ENCODE measurements around the gene PNLIPRP1.

DNA sequence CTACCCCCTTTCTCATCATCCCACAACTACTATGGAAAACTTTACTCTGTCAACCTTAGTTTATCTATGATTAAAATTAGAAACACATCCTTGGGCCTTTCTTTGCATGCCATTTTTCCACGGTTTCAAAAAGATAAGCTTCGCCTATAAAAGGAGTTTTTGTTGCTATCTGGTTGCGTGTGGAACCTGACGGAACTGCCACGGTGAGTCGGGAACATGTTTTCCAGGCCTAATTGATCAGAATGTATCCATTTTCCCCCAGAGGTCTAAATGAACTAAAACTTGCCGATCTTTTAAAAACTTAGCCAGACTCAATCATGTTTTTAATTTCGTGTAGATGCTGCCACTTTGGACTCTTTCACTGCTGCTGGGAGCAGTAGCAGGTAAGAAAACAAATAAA, 45.0 kb upstream of the PNLIPRP1 start, which contains the start of gene PNLIP:
- TF ChIP-seq, protein P1, sequence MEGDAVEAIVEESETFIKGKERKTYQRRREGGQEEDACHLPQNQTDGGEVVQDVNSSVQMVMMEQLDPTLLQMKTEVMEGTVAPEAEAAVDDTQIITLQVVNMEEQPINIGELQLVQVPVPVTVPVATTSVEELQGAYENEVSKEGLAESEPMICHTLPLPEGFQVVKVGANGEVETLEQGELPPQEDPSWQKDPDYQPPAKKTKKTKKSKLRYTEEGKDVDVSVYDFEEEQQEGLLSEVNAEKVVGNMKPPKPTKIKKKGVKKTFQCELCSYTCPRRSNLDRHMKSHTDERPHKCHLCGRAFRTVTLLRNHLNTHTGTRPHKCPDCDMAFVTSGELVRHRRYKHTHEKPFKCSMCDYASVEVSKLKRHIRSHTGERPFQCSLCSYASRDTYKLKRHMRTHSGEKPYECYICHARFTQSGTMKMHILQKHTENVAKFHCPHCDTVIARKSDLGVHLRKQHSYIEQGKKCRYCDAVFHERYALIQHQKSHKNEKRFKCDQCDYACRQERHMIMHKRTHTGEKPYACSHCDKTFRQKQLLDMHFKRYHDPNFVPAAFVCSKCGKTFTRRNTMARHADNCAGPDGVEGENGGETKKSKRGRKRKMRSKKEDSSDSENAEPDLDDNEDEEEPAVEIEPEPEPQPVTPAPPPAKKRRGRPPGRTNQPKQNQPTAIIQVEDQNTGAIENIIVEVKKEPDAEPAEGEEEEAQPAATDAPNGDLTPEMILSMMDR (optimal IDR thresholded peaks at IDR 0.05 in 1 of 3, IDR thresholded peaks at IDR 0.05 in 1 of 3, conservative IDR thresholded peaks at IDR 0.05 in 1 of 3; ENCODE audit: extremely low read depth in 1 of 3, insufficient read depth in 2 of 3, low read length in 3 of 3): no peak
- no peak for TF ChIP-seq EZH2 (IDR thresholded peaks at IDR 0.05; ENCODE audit: low read length)

Data from keratinocyte (primary cell).